Peyer's patch (tissue), 4 donors: ENCODE data around the gene PHF10. TPM values are rescaled to one million over a fixed set of nuclear protein-coding genes. Genes with fewer than 3 reads are reported as not detected.

Source experiments
- DNase-seq, 3 donors: peaks; one replicate each; pipeline ENCODE4 v3.0.0-alpha.2; 2017 to 2019
- H3K27ac ChIP-seq, 4 donors: fragments of 200-600 bp; sonication (generic); one replicate each; pipeline ENCODE4 v1.5.1; 2016 to 2019
- H3K27me3 ChIP-seq, 2 donors: fragments of 200-600 bp; sonication (generic); one replicate each; pipeline ENCODE4 v1.5.1; 2019
- H3K36me3 ChIP-seq, 3 donors: fragments of 200-600 bp; sonication (generic); one replicate each; pipeline ENCODE4 v1.5.1; 2016 to 2019
- H3K4me1 ChIP-seq, 4 donors: fragments of 200-600 bp; sonication (generic); one replicate each; pipeline ENCODE4 v1.5.1; 2016 to 2019
- H3K4me3 ChIP-seq, 4 donors: fragments of 200-600 bp; sonication (generic); 1 replicate in 3 of 4; 2 replicates in 1 of 4; pipeline ENCODE4 v1.5.1; 2016 to 2019; ENCODE audit warnings: mild to moderate bottlenecking in 1 of 4
- H3K9me3 ChIP-seq, 4 donors: fragments of 200-600 bp; sonication (generic); one replicate each; pipeline ENCODE4 v1.5.1; 2016 to 2019; ENCODE audit warnings: mild to moderate bottlenecking in 1 of 4
- CTCF ChIP-seq, 6 experiments: fragments of 450-650 bp in 4 of 6; fragments of 200-600 bp in 2 of 6; sonication (generic) in 1 of 6; IDR thresholded peaks; one replicate each; pipeline ENCODE4 v1.5.1; 2017 to 2019; ENCODE audit warnings: antibody characterized with exemption in 6 of 6, mild to moderate bottlenecking in 3 of 6, moderate library complexity in 1 of 6
- POLR2A ChIP-seq, 2 donors: fragments of 450-650 bp; IDR thresholded peaks; one replicate each; pipeline ENCODE4 v1.5.1; 2017; ENCODE audit warnings: antibody characterized with exemption in 2 of 2, mild to moderate bottlenecking in 2 of 2, moderate library complexity in 2 of 2
- total RNA-seq, 4 donors: library from RNA; depleted of rRNA; stranded (reverse); fragments of >200 nt; gene quantifications; one replicate each; pipeline ENCODE4 v1.1.0, GENCODE V29; 2016

PHF10 gene
- total RNA-seq, 4 donors from 2014 or later, result 23.3 to 46.0 (median 30.6) TPM

GRCh38 chr6:169665289-169665688, 59.0 kb downstream of the PHF10 start:
- Histone ChIP-seq H3K27ac (no peak overlapping the region), H3K27me3 (no peaks in the 10 kb centered on the region), H3K4me3 (no peak overlapping the region), H3K4me1 (no peaks in the 10 kb centered on the region), H3K9me3 (no peaks in the 10 kb centered on the region), H3K36me3 (peaks cover 0 to 40% (median 0%) of the 10 kb centered on the region in 3 donors)
- no peak for DNase-seq
- TF ChIP-seq CTCF (IDR thresholded peaks at IDR 0.05) (no peak), POLR2A (IDR thresholded peaks at IDR 0.05) (no peak)

DNA sequence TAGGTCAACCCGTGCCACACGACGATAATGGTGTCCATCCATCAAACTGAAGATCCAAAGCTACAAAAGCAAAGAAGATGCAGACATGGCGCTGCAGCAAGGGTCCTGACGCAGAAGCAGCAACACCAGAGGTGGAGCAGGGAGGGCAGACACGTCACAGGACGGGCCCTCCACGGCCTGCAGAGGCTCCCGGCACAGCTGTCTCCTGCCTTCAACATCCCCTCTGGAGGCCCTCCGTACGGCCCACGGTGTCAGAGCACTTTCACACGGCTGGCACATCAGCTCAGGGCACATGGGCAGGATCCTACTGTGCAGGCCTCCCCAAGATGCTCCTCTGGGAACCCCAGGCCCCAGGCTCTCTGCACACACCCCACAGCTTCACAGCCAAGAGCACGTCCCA, 60.1 kb downstream of the PHF10 start:
- Histone ChIP-seq H3K27me3 (no peaks in the 10 kb centered on the region), H3K4me1 (no peaks in the 10 kb centered on the region), H3K4me3 (no peak overlapping the region), H3K36me3 (peaks cover 0 to 41% (median 0%) of the 10 kb centered on the region in 3 donors), H3K9me3 (no peaks in the 10 kb centered on the region), H3K27ac (no peak overlapping the region)
- TF ChIP-seq CTCF (IDR thresholded peaks at IDR 0.05) (no peak), POLR2A (IDR thresholded peaks at IDR 0.05) (no peak)
- DNase-seq, result no peak

DNA sequence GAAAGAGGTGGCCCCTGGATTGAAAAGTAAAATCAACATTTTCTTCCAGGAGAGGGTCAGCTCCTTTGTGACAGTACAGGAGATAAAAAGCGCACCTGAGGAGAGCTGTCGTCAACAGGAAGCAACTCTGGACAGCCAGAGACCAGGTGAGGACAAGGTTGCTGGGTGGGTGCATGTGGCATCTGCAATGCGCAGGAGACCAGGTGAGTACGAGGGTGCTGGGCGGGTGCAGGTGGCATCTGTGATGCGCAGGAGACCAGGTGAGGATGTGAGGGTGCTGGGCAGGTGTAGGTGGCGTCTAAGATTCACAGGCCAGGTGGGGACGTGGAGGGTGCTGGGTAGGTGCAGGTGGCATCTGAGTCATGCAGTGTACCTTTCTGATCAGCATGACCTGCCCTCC, 60.8 kb downstream of the PHF10 start:
- no peak for DNase-seq
- H3K36me3 ChIP-seq, result peaks cover 0 to 45% (median 0%) of the 10 kb centered on the region in 3 donors
- H3K4me1 ChIP-seq, result no peaks in the 10 kb centered on the region
- no peak overlapping the region for H3K27ac ChIP-seq
- no peaks in the 10 kb centered on the region for H3K9me3 ChIP-seq
- H3K4me3 ChIP-seq, result no peak overlapping the region
- H3K27me3 ChIP-seq, result no peaks in the 10 kb centered on the region
- TF ChIP-seq POLR2A (IDR thresholded peaks at IDR 0.05) (no peak), CTCF (IDR thresholded peaks at IDR 0.05) (no peak)

- Histone ChIP-seq H3K36me3 (peaks cover 0 to 38% (median 0%) of the 10 kb centered on the region in 3 donors), H3K9me3 (no peaks in the 10 kb centered on the region), H3K27ac (no peak overlapping the region), H3K4me3 (no peak overlapping the region), H3K27me3 (no peaks in the 10 kb centered on the region), H3K4me1 (no peaks in the 10 kb centered on the region)
- TF ChIP-seq POLR2A (IDR thresholded peaks at IDR 0.05) (no peak), CTCF (IDR thresholded peaks at IDR 0.05) (no peak)
- peak in 1 of 3 donors; percentile 41 for DNase-seq
These were observed 62.9 kb downstream of the PHF10 start for GRCh38 chr6:169661391-169661756.

- H3K36me3 ChIP-seq, result peaks cover 0 to 36% (median 0%) of the 10 kb centered on the region in 3 donors
- DNase-seq, result no peak
These were observed 63.4 kb downstream of the PHF10 start for GRCh38 chr6:169660751-169661390.

More at GRCh38 chr6:169660751-169661390, 63.4 kb downstream of the PHF10 start:
- H3K27ac ChIP-seq, result no peak overlapping the region
- H3K27me3 ChIP-seq, result no peaks in the 10 kb centered on the region
- H3K9me3 ChIP-seq, result no peaks in the 10 kb centered on the region
- TF ChIP-seq POLR2A (IDR thresholded peaks at IDR 0.05), result no peak
- no peak for TF ChIP-seq CTCF (IDR thresholded peaks at IDR 0.05)
- no peak overlapping the region for H3K4me3 ChIP-seq
- H3K4me1 ChIP-seq, result no peaks in the 10 kb centered on the region
